NCI-H1694 treated with DMSO at 0.1 percent for 48 hours (cell line): ENCODE results near the gene PEPD.

ENCODE experiments used
- DNase-seq: peaks from one replicate; lab custom pipeline; 2025; lab: John Stamatoyannopoulos, UW

PEPD gene

GRCh38 chr19:33546656-33547055 lies 25.1 kb upstream of the PEPD start:
- DNase-seq, result no peak

- no peak for DNase-seq
These were observed 23.8 kb upstream of the PEPD start for GRCh38 chr19:33545217-33545981.

DNA sequence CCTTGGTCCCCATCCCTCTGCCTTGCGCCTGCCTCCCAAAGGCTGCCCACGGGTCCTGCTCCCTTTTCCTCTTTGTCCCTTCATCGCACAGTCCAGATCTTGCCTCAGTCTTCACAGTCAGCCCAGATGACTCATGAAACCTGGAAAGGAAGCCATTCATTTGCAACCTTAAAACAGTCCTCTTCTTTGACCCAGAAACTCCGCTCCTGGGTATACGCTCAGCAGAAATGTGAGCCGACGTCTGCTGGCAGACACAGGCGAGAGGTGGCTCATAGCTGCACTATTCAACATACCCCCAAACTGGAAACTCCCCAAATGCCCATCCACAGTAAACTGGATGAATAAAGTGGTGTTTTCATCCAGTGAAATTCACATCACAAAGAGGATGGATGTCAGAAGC lies 13.6 kb upstream of the PEPD start:
- no peak for DNase-seq

GRCh38 chr19:33532859-33533460 lies 11.4 kb upstream of the PEPD start:
- DNase-seq, result no peak

DNA sequence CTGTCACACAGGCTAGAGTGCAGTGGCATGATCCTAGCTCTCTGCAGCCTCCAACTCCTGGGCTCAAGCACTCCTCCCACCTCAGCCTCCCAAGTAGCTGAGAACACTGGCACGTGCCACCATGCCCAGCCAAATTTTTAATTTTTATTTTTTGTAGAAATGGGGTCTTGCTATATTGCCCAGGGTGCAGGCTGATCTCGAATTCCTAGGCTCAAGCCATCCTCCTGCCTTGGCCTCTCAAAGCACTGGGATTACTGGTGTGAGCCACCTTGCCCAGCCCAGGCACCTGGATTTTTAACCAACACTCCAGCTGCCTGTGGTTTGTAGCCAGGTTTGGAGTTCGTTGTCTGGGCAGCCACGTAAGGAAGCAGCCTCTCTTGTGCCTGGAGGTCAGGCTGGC lies 9.3 kb upstream of the PEPD start:
- DNase-seq, result no peak

DNA sequence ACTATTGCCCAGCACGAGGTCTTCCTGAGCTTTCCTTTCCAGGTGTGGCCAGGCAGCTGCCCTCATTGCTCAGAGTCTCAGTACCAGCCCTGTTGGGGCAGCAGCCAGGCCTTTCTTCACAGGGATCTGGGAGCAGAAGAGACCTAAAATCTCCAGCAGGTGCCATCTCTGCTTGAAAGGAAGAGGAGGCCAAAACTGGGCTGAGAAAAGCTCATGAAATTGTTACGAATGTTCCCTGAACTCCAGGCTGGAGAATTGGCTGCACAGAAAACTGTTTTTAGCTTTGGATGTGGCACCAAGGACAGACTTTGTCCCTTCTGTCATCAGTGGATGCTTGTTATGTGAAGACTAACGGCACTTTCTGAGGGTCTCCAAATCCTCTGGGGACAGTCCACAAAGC lies 8.7 kb upstream of the PEPD start:
- DNase-seq, result no peak

DNA sequence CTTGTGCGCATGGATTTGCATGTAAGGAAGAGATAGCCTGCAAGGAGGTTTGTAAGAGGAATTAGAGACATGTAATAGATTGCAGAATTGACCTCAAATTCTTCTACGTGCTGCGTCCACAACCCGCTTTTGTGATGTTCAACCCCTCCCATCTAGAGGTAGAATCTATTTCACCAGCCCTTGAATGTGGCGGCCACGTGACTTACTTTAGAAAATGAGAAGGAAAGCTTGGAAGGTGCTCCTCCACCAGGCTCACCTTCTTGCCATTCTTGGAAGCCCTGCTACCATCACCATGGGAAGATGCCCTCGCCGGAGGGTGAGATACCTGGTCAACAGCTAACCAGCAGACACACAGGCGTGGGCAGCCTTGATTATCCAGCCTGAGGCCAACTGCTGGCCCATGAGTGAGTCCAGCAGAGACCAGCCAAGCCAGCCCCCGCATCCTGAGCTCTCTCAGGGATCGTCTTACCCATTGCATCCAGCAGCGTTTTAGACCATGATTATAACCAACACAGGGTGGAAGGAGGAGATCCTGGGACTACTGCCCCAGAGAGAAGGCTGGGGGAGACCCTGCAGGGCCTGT lies 7.6 kb upstream of the PEPD start:
- DNase-seq, result no peak

GRCh38 chr19:33528404-33528803 lies 6.8 kb upstream of the PEPD start:
- no peak for DNase-seq

DNA sequence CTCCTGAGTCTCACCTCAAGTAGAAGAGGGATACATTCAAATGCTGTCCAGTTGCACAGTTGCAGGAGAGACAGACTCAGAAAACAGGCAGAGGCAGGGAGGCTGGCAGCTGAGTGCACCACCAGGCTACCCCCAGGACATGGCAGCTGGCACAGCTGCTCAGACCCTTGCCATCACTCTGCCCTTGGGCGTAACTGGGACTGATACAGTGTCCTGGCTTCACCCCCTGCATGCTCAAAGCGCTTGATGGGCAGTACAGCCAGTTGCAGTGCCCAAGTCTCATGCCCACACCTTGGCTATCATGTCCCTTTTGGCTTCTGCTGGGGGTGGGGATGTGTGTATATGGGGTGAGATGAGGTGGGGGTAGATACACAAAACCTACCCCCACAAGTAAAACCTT lies 5.5 kb upstream of the PEPD start:
- no peak for DNase-seq

DNA sequence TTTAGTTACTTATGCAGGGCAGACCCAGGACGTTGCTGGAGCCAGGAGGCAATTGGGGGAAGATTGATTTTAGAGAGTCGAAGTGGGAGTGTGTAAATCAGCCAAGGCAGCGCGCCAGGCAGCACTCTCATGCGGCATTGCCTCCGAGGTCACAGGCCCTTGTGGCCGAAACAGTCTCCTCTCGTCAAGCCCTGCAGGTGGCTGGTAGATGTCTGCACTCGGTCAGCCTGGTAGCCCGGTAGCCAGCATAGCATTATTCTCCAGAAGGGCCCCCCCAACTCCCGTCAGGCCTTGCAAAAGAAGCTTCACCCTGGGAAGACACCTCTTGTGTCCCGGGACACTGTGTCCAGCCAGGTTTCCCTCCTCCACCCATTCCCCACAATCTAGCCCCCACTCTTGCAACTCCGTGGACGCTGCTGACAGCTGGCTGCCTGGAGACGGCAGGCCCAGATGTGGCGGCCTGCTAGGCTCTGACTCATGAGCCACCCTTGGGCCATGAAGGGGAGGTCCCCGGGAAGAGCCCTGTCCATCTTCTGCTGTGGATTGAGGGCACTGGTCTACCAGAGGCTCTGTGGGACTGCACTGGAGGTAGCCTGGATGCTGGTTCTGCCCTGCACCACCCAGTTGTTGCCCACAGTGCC lies 2.6 kb upstream of the PEPD start:
- no peak for DNase-seq

DNA sequence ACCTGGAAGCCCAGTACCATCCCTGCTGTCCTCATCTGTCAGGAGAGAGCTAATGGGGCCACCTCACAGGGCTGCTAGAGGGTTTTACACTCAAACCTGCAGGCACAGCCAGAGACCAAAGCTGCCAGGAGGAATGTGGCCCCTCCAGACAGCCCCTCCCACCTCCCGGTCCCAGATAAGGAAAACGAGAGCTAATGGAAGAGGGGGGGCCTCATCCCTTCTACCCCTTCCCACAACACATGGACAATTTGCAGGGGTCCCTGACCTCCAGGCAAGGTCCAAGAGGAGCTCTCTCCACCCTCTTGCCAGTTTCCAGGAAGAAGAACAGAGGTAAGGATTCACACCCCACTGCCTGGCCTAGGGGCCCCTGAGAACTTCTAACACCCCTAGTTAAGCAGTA lies 1.6 kb upstream of the PEPD start:
- DNase-seq, result no peak

- DNase-seq, result no peak
These were observed 726 bp upstream of the PEPD start for GRCh38 chr19:33522371-33522662.

GRCh38 chr19:33520844-33521479 lies 629 bp downstream of the PEPD start:
- no peak for DNase-seq

DNA sequence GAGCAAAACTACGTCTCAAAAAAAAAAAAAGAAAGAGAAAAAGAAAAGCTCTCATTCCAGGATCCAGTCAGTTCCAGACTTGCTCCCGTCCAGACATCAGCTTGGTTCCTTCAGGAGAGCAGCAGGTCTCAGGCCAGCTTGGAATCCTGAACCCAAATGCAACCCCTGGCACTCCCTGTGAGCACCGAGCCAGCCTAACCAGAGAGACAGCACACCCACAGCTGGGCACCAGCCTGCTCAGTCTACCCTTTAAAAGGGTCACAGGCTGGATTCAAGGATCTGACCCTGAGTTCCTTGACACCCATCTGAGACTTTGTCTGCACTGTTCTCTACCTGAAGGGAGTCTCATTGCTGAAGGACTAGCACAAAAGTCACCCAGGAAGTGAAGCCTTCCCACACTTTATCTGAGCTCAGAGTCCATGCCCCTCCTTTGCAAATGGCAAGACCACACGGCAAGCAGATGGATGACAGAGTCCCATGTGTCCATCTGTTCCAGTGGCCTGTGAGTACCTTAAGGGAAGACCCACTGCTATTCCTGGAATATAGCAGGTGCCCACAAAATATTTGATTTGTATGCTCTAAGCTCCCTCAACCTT lies 1.4 kb downstream of the PEPD start:
- DNase-seq, result no peak

GRCh38 chr19:33519416-33519815 lies 2.2 kb downstream of the PEPD start:
- no peak for DNase-seq

DNA sequence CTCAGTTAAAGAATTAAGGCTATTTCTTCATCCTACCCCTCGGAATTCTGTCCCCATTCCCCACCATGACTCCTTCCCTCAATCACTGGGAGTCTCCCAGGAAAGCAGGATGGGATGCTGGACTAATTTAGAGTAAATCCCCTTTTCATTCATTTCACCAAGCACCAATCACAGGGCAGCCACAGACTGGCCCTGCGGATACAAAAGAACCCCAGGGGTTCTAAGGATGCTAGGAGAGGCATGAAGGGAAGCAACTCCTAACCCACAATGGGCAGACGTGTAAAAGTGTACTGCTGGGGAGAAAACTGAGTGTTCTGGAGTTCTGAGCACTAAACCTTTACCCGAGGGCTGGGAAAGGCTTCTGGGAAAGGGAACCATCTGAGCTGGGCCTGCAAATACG lies 3.0 kb downstream of the PEPD start:
- DNase-seq, result no peak

- no peak for DNase-seq
These were observed 3.7 kb downstream of the PEPD start for GRCh38 chr19:33517922-33518321.

- no peak for DNase-seq
These were observed 5.7 kb downstream of the PEPD start for GRCh38 chr19:33515921-33516320.

DNA sequence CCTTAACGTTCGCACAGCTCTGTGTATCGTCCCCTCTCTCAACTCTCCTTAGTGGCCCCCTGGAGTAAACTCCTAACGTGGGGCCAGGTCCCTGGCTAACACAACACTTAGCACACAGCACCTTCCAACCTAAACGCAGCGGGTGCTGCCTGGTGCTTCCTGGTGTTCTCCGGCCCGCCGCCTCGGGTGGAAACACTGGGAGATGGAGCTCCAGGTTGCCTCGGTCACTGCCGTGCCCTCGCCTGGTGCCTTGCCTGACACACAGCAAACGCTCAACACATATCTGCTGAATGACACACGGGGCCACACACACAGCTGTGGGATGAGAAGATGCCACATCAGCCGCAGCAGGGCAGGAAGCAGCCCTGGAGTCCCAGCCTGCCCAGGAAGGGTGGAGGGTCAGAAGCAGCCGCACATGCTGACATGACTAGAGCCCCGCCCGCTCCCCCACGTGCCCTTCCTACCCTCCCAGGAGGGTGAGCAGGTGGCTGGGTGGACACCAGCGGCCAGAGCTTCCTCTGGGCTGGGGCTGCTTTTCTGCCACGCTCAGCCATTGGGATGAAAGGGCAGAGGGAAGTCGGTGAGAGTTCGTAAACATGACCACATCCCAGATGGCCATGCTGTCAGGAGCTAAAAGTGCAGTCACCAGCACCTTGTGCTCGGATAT lies 6.6 kb downstream of the PEPD start:
- DNase-seq, result no peak

GRCh38 chr19:33513424-33513823 lies 8.2 kb downstream of the PEPD start:
- DNase-seq, result no peak

DNA sequence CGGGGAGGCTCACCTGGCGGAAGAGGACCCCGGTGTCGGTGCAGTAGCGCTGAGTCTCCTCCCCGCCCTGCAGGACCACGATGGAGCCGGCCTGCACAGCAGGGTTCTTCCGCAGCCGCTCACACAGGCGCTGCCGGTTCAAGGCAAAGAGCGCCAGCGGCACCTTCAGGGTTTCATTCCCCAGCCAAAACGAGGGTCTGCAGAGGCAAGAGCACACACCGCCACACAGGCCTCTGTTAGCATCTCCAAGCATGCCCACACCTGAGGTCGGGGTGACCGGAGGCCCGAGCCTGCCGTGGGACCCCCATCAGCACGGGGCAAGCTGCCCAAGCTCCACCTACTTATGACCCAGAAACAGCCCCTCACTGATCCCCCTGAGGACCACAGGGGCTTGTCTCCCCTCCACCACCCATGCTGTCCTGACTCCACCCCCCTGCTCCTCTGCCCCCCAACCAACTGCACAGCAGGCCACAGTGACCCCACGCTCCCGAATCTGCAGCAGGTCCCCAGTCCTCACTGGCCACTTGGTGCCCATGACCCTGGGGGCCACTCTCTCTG lies 8.9 kb downstream of the PEPD start:
- no peak for DNase-seq

DNA sequence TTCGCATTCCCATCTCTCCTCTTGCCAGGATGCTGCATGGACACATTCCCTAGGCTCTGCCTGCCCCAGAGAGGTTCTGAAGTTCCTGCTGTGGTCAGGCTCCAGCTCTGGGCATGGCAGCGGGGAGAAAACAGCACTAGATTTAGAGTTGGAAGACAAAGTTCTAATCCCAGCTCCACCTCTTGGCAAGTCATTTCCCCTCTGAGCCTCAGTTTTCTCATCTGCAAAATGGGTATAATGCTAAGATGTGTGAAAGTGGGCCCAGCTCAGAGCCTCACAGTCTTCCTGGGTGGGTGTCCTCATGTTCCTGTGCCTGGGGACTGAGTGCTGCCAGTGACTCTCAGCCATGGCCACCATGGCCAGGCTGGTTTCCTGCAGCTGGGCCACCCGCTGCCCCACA lies 9.6 kb downstream of the PEPD start:
- no peak for DNase-seq
